RWPE1 (cell line): ENCODE measurements around the gene S100A8.

Source experiments
- CTCF ChIA-PET: fragments of 350-600 bp; sonication (Branson Sonifier 250); formaldehyde crosslinking; extraction: SDS; loops from one replicate; lab custom pipeline; 2021; lab: Yijun Ruan, JAX
- POLR2A ChIA-PET: fragments of 400-600 bp; formaldehyde crosslinking; extraction: SDS; loops from one replicate; lab custom pipeline; 2020; ENCODE audit warnings: antibody characterized with exemption; ENCODE audit not compliant: low non-redundant PET; lab: Yijun Ruan, JAX
- DNase-seq: peaks from one replicate; pipeline ENCODE4 v3.0.0; 2012; ENCODE audit warnings: low spot score
- H3K27ac ChIP-seq: fragments of 450-650 bp; 2 replicates; pipeline ENCODE4 v1.5.1; 2017
- CTCF ChIP-seq: fragments of 450-650 bp; conservative IDR thresholded peaks from 2 replicates; pipeline ENCODE4 v1.5.1; 2017; ENCODE audit warnings: low read depth, mild to moderate bottlenecking

Gene S100A8

GRCh38 chr1:153346077-153346723 is 44.7 kb downstream of the S100A8 start:
- DNase-seq = no peak
- H3K27ac ChIP-seq = no peak overlapping the region
- POLR2A ChIA-PET = no interaction called here
- CTCF ChIA-PET = interaction anchor here (0.9 kb wide), 1 partner anchor 57 kb away, joined by 5 read pairs; no protein-coding TSS in a partner anchor
- no peak for TF ChIP-seq CTCF

GRCh38 chr1:153345187-153346076 is 45.4 kb downstream of the S100A8 start:
- CTCF ChIA-PET = interaction anchor here (0.9 kb wide), 1 partner anchor 57 kb away, joined by 5 read pairs; no protein-coding TSS in a partner anchor
- H3K27ac ChIP-seq = no peak overlapping the region
- no peak for TF ChIP-seq CTCF
- no peak for DNase-seq
- POLR2A ChIA-PET = no interaction called here

GRCh38 chr1:153344718-153345025 is 46.2 kb downstream of the S100A8 start:
- CTCF ChIA-PET = no interaction called here
- H3K27ac ChIP-seq = no peak overlapping the region
- TF ChIP-seq CTCF = no peak
- POLR2A ChIA-PET = no interaction called here
- no peak for DNase-seq

- H3K27ac ChIP-seq = no peak overlapping the region
- ChIA-PET POLR2A (interaction anchor here (0.6 kb wide), 1 partner anchor 8 kb away, joined by 6 read pairs; no protein-coding TSS in a partner anchor), CTCF (interaction anchor here (0.6 to 1.8 kb wide), 2 partner anchors 10 to 570 kb away, joined by 3 to 6 read pairs; no protein-coding TSS in a partner anchor)
- TF ChIP-seq CTCF = no peak
- DNase-seq = no peak
Measured at GRCh38 chr1:153343811-153344717, 46.8 kb downstream of the S100A8 start.

GRCh38 chr1:153343040-153343681 is 47.7 kb downstream of the S100A8 start:
- no peak overlapping the region for H3K27ac ChIP-seq
- no peak for TF ChIP-seq CTCF
- POLR2A ChIA-PET = interaction anchor here (0.6 kb wide), 1 partner anchor 9 kb away, joined by 6 read pairs; no protein-coding TSS in a partner anchor
- DNase-seq = no peak
- CTCF ChIA-PET = interaction anchor here (0.6 to 1.8 kb wide), 3 partner anchors 11 to 571 kb away, joined by 3 to 6 read pairs (median 3); no protein-coding TSS in a partner anchor
